Skeletal muscle tissue (tissue), 4 donors: ENCODE measurements around the gene TRIM67. TPM values are rescaled to one million over a fixed set of nuclear protein-coding genes. Genes with fewer than 3 reads are reported as not detected.

ENCODE experiments used
- H3K27ac ChIP-seq: one replicate; pipeline ENCODE4 v1.7.0; 2013; ENCODE audit warnings: mild to moderate bottlenecking, low read depth, low read length, inconsistent platforms
- H3K27me3 ChIP-seq, 3 donors: one replicate each; pipeline ENCODE4 v1.7.0; 2013; ENCODE audit warnings: low read length in 3 of 3; ENCODE audit not compliant: control insufficient read depth in 3 of 3, insufficient read depth in 3 of 3
- H3K36me3 ChIP-seq, 3 donors: one replicate each; pipeline ENCODE4 v1.7.0; 2013; ENCODE audit warnings: low read length in 3 of 3; ENCODE audit not compliant: control insufficient read depth in 3 of 3, insufficient read depth in 3 of 3
- H3K4me1 ChIP-seq, 3 donors: one replicate each; pipeline ENCODE4 v1.7.0; 2013; ENCODE audit warnings: low read length in 3 of 3, mild to moderate bottlenecking in 3 of 3; ENCODE audit not compliant: control insufficient read depth in 3 of 3, insufficient read depth in 3 of 3
- H3K4me3 ChIP-seq, 3 donors: one replicate each; pipeline ENCODE4 v1.7.0; 2013; ENCODE audit warnings: low read length in 3 of 3
- H3K9ac ChIP-seq, 3 donors: one replicate each; pipeline ENCODE4 v1.7.0; 2013; ENCODE audit warnings: low read length in 3 of 3, mild to moderate bottlenecking in 3 of 3, moderate library complexity in 2 of 3, low read depth in 1 of 3
- H3K9me3 ChIP-seq, 3 donors: one replicate each; pipeline ENCODE4 v1.7.0; 2013; ENCODE audit warnings: low read length in 3 of 3; ENCODE audit not compliant: control insufficient read depth in 3 of 3
- total RNA-seq: library from RNA; depleted of rRNA; stranded (reverse); fragments of >200 nt; gene quantifications from one replicate; pipeline ENCODE4 v1.2.3, GENCODE V29; 2014
- donor health status: Osteomylitis.

Gene TRIM67
- total RNA-seq, 1 donor from 2014 or later, result under 0.01 TPM

DNA sequence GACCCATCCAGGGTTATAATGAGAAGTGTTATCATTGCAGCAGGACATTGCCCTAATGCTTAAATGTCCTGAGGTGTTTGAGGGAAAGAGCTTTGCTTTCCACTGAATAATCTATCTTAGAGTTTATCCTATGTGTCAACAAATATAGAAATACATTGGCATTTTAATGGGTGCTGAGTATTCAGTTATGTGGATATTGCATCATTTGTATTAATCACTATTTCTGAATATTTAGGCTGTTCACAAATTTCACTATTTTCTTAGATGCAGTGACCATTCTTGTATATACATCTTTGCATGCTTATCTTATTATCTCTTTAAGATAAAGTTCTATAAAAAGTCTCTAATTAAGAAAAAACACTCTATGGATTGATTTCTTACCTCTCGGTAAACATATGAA, 18.2 kb downstream of the TRIM67 start:
- H3K27ac ChIP-seq, result no peak overlapping the region
- no peak overlapping the region for H3K9ac ChIP-seq
- H3K27me3 ChIP-seq, result peaks cover 10 to 34% (median 13%) of the 10 kb centered on the region in 3 donors

GRCh38 chr1:231181271-231181670, 19.4 kb downstream of the TRIM67 start:
- H3K4me1 ChIP-seq, result no peaks in the 10 kb centered on the region
- H3K27ac ChIP-seq, result no peak overlapping the region
- H3K9ac ChIP-seq, result no peak overlapping the region
- peaks cover 0 to 3% (median 2%) of the 10 kb centered on the region in 3 donors for H3K9me3 ChIP-seq
- peaks cover 13 to 37% (median 16%) of the 10 kb centered on the region in 3 donors for H3K27me3 ChIP-seq
- no peak overlapping the region for H3K4me3 ChIP-seq
- H3K36me3 ChIP-seq, result no peaks in the 10 kb centered on the region

More for the DNA sequence above, 18.2 kb downstream of the TRIM67 start:
- Histone ChIP-seq H3K9me3 (peaks cover 0 to 3% (median 2%) of the 10 kb centered on the region in 3 donors), H3K36me3 (no peaks in the 10 kb centered on the region), H3K4me1 (no peaks in the 10 kb centered on the region), H3K4me3 (no peak overlapping the region)

DNA sequence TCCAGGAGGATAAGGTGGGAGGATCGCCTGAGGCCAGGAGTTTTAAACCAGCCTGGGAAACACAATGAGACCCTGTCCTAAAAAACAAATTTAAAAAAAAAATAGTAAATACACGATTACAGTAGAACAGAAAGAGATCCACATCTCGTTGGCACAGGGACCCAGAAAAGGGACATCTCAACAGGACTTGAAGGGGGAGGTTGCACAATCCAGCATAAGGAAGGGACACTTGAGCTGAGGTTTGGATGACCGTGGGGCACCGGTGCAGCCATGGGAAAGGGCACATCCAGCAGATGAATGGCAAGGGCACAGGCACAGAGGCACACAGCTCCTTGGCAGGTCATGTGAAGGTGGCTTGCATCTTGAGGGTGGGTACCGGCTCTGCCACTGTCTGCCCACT, 20.5 kb downstream of the TRIM67 start:
- peaks cover 13 to 43% (median 19%) of the 10 kb centered on the region in 3 donors for H3K27me3 ChIP-seq

DNA sequence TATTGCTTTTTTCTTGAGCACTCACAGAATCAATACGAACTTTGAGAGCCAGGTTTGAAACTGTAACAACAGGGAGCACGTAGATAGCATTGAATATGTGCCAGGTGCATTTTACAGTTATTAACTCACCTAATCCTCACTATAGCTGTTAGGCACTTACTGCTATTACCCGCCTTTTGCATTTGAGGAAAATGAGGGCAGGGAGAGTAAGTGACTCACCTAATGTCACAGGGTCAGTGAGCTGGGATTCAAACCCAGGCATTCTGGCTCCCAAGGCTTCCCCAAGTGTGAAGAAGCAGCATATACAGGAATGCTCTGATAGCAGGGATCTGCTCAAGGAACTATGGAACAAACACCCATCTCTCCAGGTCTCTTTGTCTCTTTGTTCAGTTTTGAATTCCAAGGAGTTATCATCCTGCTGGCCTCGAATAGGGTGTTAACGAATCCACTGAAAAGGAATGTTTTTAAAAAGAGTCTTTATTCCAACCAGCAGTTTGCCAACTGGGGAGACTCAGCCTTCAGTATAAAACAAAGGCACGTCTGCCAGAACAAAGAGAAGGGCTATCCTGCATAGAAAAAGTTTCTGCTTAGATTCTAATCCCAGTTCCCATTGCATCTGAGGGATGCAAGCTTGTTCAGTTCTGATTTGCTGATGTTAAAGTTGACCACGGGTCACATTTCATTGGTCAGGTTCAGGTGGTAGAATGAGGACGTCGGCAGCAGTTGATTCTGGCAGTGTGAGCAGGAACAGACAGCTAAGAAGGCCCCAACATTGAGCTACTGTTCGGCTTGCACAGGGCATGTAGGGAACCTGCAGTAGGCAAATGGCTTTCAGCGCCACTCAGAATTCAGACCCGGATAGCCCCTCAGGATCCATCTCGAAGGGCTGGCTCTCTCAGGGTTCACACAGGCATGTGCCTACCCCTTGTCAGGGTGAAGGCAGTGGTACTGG, 22.1 kb downstream of the TRIM67 start:
- Histone ChIP-seq H3K9ac (no peak overlapping the region), H3K4me3 (no peak overlapping the region), H3K36me3 (no peaks in the 10 kb centered on the region), H3K27me3 (peaks cover 19 to 49% (median 27%) of the 10 kb centered on the region in 3 donors), H3K9me3 (peaks cover 0 to 3% (median 0%) of the 10 kb centered on the region in 3 donors), H3K4me1 (no peaks in the 10 kb centered on the region), H3K27ac (no peak overlapping the region)

More for the DNA sequence above, 20.5 kb downstream of the TRIM67 start:
- Histone ChIP-seq H3K9ac (no peak overlapping the region), H3K9me3 (peaks cover 0 to 3% (median 2%) of the 10 kb centered on the region in 3 donors), H3K4me1 (no peaks in the 10 kb centered on the region), H3K4me3 (no peak overlapping the region), H3K27ac (no peak overlapping the region), H3K36me3 (no peaks in the 10 kb centered on the region)

DNA sequence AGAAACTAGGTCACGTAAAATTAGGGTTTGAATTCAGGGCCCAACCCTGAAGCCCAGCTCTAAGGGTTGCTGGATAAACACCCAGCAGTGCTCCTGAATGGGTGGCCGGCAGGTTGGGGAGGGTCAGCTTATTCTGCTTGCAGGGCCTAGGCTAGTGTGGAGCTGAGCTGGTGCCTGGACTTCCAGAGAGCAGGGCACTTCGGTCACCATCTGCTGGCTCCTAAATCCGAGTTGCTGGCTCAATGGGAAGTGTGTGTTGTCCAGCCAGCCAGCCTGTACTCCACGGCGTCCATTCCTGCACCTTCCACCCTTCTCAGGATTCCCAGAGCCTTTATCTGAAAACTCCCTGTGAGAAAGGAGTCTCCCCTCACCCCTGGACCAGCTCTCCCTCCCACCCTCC, 23.0 kb downstream of the TRIM67 start:
- H3K27ac ChIP-seq, result no peak overlapping the region
- H3K27me3 ChIP-seq, result peaks cover 19 to 48% (median 25%) of the 10 kb centered on the region in 3 donors

GRCh38 chr1:231185391-231185790, 23.5 kb downstream of the TRIM67 start:
- Histone ChIP-seq H3K36me3 (no peaks in the 10 kb centered on the region), H3K4me1 (no peaks in the 10 kb centered on the region), H3K4me3 (no peak overlapping the region), H3K9me3 (peaks cover 0 to 3% (median 0%) of the 10 kb centered on the region in 3 donors), H3K9ac (no peak overlapping the region), H3K27me3 (peaks cover 19 to 49% (median 25%) of the 10 kb centered on the region in 3 donors), H3K27ac (no peak overlapping the region)

More for the DNA sequence above, 23.0 kb downstream of the TRIM67 start:
- no peaks in the 10 kb centered on the region for H3K4me1 ChIP-seq
- H3K9ac ChIP-seq, result no peak overlapping the region
- H3K36me3 ChIP-seq, result no peaks in the 10 kb centered on the region
- H3K9me3 ChIP-seq, result peaks cover 0 to 3% (median 0%) of the 10 kb centered on the region in 3 donors
- H3K4me3 ChIP-seq, result no peak overlapping the region

- Histone ChIP-seq H3K4me3 (no peak overlapping the region), H3K9ac (no peak overlapping the region), H3K36me3 (no peaks in the 10 kb centered on the region), H3K27ac (no peak overlapping the region), H3K9me3 (peaks cover 0 to 3% (median 0%) of the 10 kb centered on the region in 3 donors), H3K4me1 (no peaks in the 10 kb centered on the region), H3K27me3 (peaks cover 17 to 50% (median 25%) of the 10 kb centered on the region in 3 donors)
These were observed 24.7 kb downstream of the TRIM67 start for GRCh38 chr1:231186356-231187115.

GRCh38 chr1:231187571-231187970, 25.7 kb downstream of the TRIM67 start:
- H3K36me3 ChIP-seq, result no peaks in the 10 kb centered on the region
- no peak overlapping the region for H3K4me3 ChIP-seq
- no peak overlapping the region for H3K9ac ChIP-seq
- H3K27me3 ChIP-seq, result peaks cover 14 to 47% (median 22%) of the 10 kb centered on the region in 3 donors
- peaks cover 0 to 3% (median 0%) of the 10 kb centered on the region in 3 donors for H3K9me3 ChIP-seq
- peaks cover under 1 to 1% (median under 1%) of the 10 kb centered on the region in 3 donors for H3K4me1 ChIP-seq
- no peak overlapping the region for H3K27ac ChIP-seq

GRCh38 chr1:231188072-231188471, 26.2 kb downstream of the TRIM67 start:
- H3K36me3 ChIP-seq, result no peaks in the 10 kb centered on the region
- peaks cover 13 to 43% (median 20%) of the 10 kb centered on the region in 3 donors for H3K27me3 ChIP-seq
- peaks cover 6% of the 10 kb centered on the region in 3 donors for H3K4me1 ChIP-seq
- H3K9me3 ChIP-seq, result peaks cover 0 to 3% (median 0%) of the 10 kb centered on the region in 3 donors
- H3K9ac ChIP-seq, result no peak overlapping the region
- H3K4me3 ChIP-seq, result no peak overlapping the region
- no peak overlapping the region for H3K27ac ChIP-seq
